Inflammatory macrophage treated with lipopolysaccharide for 4 hours (primary cell): ENCODE data around the gene TGFB1.
"Not testable (repeated sequence)": the region's sequence is repeated elsewhere in the genome, so short reads cannot be mapped to it uniquely, and the experiment has no call there.

ENCODE experiments used
- DNase-seq: peaks from one replicate; pipeline ENCODE4 v3.0.0-alpha.2; 2020

TGFB1 gene

DNA sequence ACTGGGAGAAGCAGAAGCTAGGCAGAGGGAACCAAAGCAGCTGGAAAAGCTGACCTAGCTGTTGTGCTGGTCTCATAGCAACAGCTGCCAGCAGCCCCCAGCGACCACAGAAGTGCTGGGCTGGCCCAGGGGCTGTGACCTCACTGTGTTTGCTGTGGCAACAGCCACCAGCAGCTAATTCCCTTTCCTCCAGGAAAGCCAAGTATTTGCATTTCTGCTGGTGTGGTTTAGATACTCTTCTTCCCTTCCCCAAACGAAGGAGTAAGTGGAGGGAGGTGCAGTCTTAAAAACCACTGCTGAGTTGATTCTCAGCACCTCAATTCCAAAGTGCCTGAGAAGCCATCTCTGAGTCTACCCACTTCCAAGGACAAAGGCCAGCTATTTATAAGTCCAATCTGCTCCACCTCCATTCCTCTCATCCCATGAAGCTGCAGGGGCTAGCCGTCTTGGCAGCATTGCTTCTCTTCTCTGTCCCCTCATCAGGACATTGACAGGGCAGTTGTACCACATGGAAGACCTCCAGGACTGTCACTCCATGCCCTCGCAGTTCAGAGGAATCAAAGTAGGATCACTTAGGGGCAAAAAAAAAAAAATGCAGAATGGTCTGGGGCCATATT, 55.3 kb downstream of the TGFB1 start:
- peak; percentile 86 for DNase-seq

DNA sequence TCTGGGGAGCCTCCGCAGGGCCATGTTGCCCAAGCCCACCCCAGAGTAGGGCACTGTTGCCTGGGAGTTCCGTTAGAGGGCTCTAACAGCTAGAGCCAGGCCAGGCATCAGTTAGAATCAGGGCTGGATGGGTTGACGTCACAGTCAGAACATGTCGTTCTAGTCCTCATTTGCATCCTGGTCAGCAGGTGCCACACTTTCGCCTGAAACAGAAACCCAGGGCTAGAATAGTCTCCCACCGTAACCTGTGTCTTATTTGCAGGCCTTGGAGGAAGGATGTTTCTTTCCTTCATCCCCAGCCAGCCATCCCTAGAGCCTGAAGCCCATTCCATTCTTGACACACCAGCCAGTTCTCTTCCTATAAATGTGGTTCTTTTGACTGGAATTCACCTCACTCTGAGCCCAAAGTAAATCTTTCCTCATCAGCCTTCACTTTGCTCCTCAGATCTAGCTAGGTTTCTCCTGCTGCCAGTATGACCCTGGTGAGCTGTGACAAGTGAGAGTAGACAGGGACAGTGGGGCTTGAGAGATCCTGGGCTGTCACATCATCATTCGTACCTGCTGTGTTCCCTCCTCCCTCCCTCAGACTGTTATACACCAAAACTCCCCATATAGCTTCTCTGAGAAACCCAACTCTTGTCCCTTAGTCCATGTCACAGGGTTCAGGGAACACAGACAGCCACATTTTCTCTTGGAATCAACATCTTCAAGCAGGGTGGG, 55.9 kb downstream of the TGFB1 start:
- no peak for DNase-seq

DNA sequence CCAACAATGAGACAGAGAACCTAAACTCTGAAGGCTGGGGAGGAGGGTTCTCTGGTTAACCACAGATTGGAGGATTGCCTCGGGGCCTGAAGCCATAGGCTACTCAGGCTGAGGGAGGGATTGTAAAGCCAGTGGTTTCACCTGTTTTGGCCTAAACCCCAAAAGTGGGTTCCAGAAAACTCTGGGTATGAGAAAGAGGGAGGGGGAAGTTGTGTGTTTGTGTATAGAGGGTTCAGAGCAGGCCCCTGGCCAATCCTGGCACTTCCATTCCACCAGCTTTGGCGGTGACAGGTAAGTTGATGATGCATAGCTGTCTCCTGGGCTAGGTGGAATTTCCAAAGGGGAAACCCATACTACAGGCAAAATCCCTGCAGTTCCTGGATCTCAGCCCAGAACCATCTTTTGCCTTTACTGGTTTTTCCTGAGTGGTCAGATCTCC, 57.3 kb downstream of the TGFB1 start:
- no peak for DNase-seq

DNA sequence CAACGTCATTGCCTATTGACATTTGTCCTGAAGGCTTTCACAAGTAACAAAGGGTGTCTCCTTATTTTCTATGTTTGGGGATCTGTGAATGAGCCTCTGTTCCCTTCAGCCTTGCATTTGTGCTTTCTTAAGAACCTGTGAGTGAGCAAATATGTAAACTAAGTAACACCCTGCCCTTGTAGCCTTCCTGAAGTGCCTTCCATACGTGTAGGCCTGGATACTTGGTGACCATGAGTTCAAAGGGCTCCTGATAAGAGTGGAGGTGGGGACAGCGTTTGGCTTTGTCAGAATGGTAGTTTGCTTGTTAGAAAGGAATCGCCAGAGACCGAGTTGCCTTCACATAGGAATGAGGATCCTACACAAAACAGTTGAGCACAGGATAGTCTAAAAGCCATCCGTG, 58.2 kb downstream of the TGFB1 start:
- DNase-seq, result no peak

DNA sequence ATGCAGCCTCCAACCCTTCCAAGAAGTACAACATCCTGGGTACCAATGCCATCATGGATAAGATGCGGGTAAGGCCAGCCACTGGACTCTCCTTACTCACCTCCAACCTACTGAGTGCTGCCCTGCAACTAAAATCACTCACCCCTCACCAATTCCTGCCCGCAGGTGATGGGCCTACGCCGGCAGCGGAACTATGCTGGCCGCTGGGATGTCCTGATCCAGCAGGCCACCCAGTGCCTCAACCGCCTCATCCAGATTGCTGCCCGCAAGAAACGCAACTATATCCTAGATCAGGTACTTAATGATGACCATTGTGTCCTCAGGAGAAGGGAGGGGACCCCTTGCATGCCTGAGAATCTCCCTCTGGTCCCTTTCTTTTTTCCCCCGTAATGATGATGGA, 59.3 kb downstream of the TGFB1 start:
- no peak for DNase-seq

DNA sequence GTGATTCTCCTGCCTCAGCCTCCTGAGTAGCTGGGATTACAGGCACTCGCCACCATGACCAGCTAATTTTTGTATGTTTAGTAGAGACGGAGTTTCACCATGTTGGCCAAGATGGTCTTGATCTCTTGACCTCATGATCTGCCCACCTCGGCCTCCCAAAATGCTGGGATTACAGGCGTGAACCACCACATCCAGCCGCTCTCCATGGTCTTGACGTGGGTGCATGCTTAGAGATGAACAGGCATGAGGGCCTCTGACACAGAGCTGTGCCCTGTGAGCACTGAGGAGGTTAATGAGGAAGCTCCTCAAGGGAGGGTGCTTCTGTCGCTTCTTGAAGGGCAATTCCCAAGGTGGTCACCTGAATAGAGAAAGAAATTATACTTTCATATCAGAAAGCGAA, 63.9 kb downstream of the TGFB1 start:
- not testable (repeated sequence) for DNase-seq

DNA sequence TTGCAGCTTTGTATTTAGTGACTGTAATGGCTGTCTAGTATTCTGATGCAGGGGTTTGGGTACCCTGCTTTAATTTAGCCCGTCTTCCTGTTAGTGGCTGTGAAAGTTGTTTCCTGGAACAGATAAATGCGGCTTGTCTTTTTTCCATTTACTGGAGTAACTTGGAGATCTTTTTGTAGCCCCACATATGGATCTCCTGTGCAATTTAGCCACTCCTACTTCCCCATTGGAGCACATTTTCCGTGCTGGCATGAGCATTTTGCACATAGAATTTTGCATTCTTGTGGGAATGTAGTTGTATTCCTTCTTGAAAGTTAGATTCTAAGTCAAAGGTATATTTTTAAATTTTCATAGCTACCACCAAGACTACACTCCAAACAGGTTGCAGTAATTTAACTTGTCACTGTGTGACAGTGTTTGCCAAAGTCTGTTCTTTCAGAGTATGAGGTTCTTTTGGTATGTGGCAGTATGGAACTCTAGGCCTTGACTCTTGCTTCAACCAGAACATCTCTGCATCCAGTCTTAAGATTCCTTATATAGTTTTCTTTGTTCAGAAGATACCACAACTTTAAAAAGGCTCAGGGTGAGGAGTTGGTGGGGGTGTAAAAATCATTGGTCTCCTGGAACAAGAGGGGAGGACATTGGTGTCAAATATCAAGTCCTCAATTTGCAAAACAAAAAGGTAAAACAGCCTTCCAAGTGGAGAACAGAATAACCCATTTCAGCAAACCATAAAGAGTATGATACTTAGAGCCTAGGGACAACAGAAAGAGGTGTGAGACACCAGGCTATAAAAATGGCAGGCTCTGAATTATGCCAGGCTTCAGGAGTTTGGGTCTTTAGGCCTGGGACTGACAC, 64.8 kb downstream of the TGFB1 start:
- DNase-seq, result no peak
